H1 (cell line): ENCODE results near the gene CTNNA3.

Experiments used
- CTCF ChIP-seq, 3 experiments: IDR thresholded peaks; 1 replicate in 2 of 3; 2 replicates in 1 of 3; pipeline versions ENCODE4 v1.5.1 to v1.6.1; 2011; ENCODE audit warnings: low read length in 3 of 3, mild to moderate bottlenecking in 3 of 3, inconsistent platforms in 2 of 3, low read depth in 1 of 3, moderate library complexity in 1 of 3; ENCODE audit not compliant: insufficient read depth in 1 of 3; ENCODE audit errors: control extremely low read depth in 1 of 3
- JUND ChIP-seq: IDR thresholded peaks from 2 replicates; pipeline ENCODE4 v1.6.1; 2011; ENCODE audit warnings: mild to moderate bottlenecking, improper control_type of control experiment, low read length
- MAX ChIP-seq: IDR thresholded peaks from 2 replicates; pipeline ENCODE4 v1.6.1; 2012; ENCODE audit warnings: inconsistent platforms
- POLR2A ChIP-seq, 2 experiments: IDR thresholded peaks; 1 replicate in 1 of 2; 2 replicates in 1 of 2; pipeline ENCODE4 v1.6.1; 2011; ENCODE audit warnings: low read depth in 2 of 2, low read length in 2 of 2, mild to moderate bottlenecking in 2 of 2; ENCODE audit errors: control extremely low read depth in 1 of 2
- POLR2AphosphoS5 ChIP-seq: IDR thresholded peaks from 2 replicates; pipeline ENCODE4 v1.6.1; 2011; ENCODE audit warnings: low read depth, low read length
- POU5F1 ChIP-seq: IDR thresholded peaks from 2 replicates; pipeline ENCODE4 v1.6.1; 2011; ENCODE audit warnings: low read depth, mild to moderate bottlenecking, low read length, moderate library complexity
- RAD21 ChIP-seq, 2 experiments: IDR thresholded peaks in 1 of 2; conservative IDR thresholded peaks in 1 of 2; 2 replicates each; pipeline ENCODE4 v1.6.1; 2011; ENCODE audit warnings: low read depth in 2 of 2, low read length in 2 of 2, improper control_type of control experiment in 1 of 2, inconsistent platforms in 1 of 2, mild to moderate bottlenecking in 1 of 2, moderate library complexity in 1 of 2
- SRF ChIP-seq: IDR thresholded peaks from 2 replicates; pipeline ENCODE4 v1.6.1; 2011; ENCODE audit warnings: mild to moderate bottlenecking, low read depth, low read length, moderate library complexity
- TAF1 ChIP-seq: IDR thresholded peaks from 2 replicates; pipeline ENCODE4 v1.6.1; 2011; ENCODE audit warnings: mild to moderate bottlenecking, low read depth, low read length
- USF2 ChIP-seq: IDR thresholded peaks from 2 replicates; pipeline ENCODE4 v1.6.1; 2011; ENCODE audit warnings: low read length, improper control_type of control experiment

- TF ChIP-seq POU5F1: no peak
- TF ChIP-seq TAF1: no peak
- TF ChIP-seq POLR2A (IDR thresholded peaks at IDR 0.05; ENCODE audit: control extremely low read depth in 1 of 2, low read depth in 2 of 2, low read length in 2 of 2): no peak
- no peak for TF ChIP-seq CTCF (IDR thresholded peaks at IDR 0.05; ENCODE audit: control extremely low read depth in 1 of 3, insufficient read depth in 1 of 3, low read depth in 1 of 3, low read length in 3 of 3)
- TF ChIP-seq MAX: no peak
- no peak for TF ChIP-seq SRF
- TF ChIP-seq JUND: no peak
- no peak for TF ChIP-seq POLR2AphosphoS5
- no peak for TF ChIP-seq USF2
- no peak for TF ChIP-seq RAD21 (IDR thresholded peaks at IDR 0.05 in 1 of 2, conservative IDR thresholded peaks at IDR 0.05 in 1 of 2; ENCODE audit: low read depth in 2 of 2, low read length in 2 of 2)
Observed at GRCh38 chr10:67518756-67519155, 177.2 kb downstream of the CTNNA3 start.
